Upper lobe of right lung (tissue), 1 donor: Measurements from ENCODE around the gene C19orf67. TPM values are rescaled to one million over a fixed set of nuclear protein-coding genes. Genes with fewer than 3 reads are reported as not detected.

ENCODE experiments used
- ATAC-seq: fragments of 200-7000 bp; cut with Tn5 transposase; one replicate; pipeline ENCODE4 v1.9.1; 2020; ENCODE audit warnings: mild to moderate bottlenecking, moderate library complexity
- DNase-seq: peaks from one replicate; pipeline ENCODE4 v3.0.0-alpha.2; 2020
- H3K27ac ChIP-seq: fragments of 200-600 bp; one replicate; pipeline ENCODE4 v1.8.0; 2022
- H3K27me3 ChIP-seq: fragments of 200-600 bp; one replicate; pipeline ENCODE4 v1.8.0; 2022; ENCODE audit warnings: mild to moderate bottlenecking
- H3K36me3 ChIP-seq: fragments of 200-600 bp; one replicate; pipeline ENCODE4 v1.8.0; 2022
- H3K4me1 ChIP-seq: fragments of 200-600 bp; one replicate; pipeline ENCODE4 v1.8.0; 2022
- H3K4me3 ChIP-seq: fragments of 200-600 bp; one replicate; pipeline ENCODE4 v1.8.0; 2022; ENCODE audit warnings: mild to moderate bottlenecking
- H3K9me3 ChIP-seq: fragments of 200-600 bp; one replicate; pipeline ENCODE4 v1.8.0; 2022
- intact Hi-C: fragments of 100-400 bp; cut with DNase I; formaldehyde crosslinking; loops from one replicate; pipeline ENCODE4 v1.11.0; 2022
- total RNA-seq: library from RNA; stranded (reverse); fragmentation: NEBNext Ultra II Directional; extraction: Animal tissue kit (Norgen Biotek cat#: 25700); gene quantifications from one replicate; pipeline ENCODE4 v1.2.1, GENCODE V29; 2021
- TF ChIP-seq, protein P1 (sequence below): fragments of 200-600 bp; IDR thresholded peaks from one replicate; pipeline ENCODE4 v1.8.0; 2022; ENCODE audit warnings: antibody characterized with exemption
- donor health status: DM: no; HTN: yes; CAD: no; lungs with severe emphysema.

C19orf67 gene
- total RNA-seq, 1 donor from 2014 or later = not detected

DNA sequence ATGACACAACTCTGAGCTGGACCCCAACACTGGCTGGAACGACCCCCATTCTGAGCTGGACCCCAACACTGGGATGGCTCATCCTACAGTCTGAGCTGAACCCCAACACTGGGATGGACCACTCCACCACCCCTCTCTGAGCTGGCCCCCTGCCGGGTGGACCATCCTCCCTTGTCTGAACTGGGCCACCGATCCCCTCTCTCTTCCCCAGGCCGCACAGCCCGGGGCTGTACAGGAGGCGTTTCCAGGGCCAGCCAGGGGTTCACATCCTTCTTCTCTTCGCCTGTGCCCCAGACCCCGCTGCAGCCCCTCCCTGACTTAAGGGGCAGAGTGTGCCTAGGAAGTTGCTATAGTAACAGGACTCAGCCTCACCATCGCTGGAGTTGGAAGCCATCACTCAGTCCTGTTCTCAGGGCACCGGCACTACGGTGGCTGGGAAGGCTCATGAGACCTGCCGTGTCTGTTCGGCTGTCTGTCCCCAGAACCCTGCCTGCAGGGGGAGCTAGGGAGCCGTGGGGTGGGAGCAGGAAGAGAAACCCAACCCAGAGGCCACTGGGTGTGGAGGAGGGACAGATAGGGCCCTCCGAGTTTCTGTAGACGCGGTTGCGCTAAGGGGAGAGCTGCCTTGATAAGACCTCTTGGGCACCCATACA lies 28.3 kb upstream of the C19orf67 start:
- Histone ChIP-seq H3K36me3 (no peaks in the 10 kb centered on the region), H3K4me1 (peaks cover 44% of the 10 kb centered on the region), H3K27me3 (no peaks in the 10 kb centered on the region), H3K27ac (peak overlapping the region; percentile 80), H3K4me3 (no peak overlapping the region), H3K9me3 (no peaks in the 10 kb centered on the region)
- TF ChIP-seq, protein P1, sequence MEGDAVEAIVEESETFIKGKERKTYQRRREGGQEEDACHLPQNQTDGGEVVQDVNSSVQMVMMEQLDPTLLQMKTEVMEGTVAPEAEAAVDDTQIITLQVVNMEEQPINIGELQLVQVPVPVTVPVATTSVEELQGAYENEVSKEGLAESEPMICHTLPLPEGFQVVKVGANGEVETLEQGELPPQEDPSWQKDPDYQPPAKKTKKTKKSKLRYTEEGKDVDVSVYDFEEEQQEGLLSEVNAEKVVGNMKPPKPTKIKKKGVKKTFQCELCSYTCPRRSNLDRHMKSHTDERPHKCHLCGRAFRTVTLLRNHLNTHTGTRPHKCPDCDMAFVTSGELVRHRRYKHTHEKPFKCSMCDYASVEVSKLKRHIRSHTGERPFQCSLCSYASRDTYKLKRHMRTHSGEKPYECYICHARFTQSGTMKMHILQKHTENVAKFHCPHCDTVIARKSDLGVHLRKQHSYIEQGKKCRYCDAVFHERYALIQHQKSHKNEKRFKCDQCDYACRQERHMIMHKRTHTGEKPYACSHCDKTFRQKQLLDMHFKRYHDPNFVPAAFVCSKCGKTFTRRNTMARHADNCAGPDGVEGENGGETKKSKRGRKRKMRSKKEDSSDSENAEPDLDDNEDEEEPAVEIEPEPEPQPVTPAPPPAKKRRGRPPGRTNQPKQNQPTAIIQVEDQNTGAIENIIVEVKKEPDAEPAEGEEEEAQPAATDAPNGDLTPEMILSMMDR = peak; percentile 29
- intact Hi-C loops = no loop called here
- DNase-seq (peak; percentile 76), ATAC-seq (no peak)

DNA sequence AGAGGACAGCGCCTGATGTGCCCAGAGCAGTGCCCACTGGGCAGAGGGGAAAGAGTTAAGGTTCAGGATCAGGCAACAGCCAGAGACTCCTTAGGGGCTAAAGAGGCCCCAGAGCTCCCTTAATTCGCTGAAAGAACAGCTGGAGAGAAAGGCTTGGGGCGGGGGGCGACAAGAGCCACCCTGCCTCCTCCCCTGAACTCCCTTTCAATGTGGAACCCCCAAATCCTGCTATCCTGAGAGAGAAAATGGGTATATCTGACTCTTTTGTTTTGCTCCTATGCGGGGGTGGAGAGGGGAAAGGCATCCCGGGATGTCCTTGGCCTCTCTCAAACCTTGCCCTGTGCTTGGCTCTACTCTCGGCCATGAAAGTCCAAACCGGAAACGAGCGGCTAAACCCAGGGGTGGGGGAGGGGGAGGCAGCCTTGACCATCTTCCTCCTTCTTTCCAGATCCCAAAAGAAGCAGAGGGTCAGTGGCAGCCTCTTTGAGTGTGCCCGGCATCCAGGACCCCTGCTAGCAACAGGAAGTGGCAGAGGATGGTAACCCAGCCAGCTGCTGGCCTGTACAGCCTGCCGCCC lies 27.3 kb upstream of the C19orf67 start:
- intact Hi-C loops = no loop called here
- Histone ChIP-seq H3K9me3 (no peaks in the 10 kb centered on the region), H3K27me3 (no peaks in the 10 kb centered on the region), H3K4me3 (peak overlapping the region; percentile 21), H3K36me3 (no peaks in the 10 kb centered on the region), H3K27ac (peak overlapping the region; percentile 80), H3K4me1 (peaks cover 41% of the 10 kb centered on the region)
- ATAC-seq (no peak), DNase-seq (no peak)
- TF ChIP-seq, protein P1 = no peak

DNA sequence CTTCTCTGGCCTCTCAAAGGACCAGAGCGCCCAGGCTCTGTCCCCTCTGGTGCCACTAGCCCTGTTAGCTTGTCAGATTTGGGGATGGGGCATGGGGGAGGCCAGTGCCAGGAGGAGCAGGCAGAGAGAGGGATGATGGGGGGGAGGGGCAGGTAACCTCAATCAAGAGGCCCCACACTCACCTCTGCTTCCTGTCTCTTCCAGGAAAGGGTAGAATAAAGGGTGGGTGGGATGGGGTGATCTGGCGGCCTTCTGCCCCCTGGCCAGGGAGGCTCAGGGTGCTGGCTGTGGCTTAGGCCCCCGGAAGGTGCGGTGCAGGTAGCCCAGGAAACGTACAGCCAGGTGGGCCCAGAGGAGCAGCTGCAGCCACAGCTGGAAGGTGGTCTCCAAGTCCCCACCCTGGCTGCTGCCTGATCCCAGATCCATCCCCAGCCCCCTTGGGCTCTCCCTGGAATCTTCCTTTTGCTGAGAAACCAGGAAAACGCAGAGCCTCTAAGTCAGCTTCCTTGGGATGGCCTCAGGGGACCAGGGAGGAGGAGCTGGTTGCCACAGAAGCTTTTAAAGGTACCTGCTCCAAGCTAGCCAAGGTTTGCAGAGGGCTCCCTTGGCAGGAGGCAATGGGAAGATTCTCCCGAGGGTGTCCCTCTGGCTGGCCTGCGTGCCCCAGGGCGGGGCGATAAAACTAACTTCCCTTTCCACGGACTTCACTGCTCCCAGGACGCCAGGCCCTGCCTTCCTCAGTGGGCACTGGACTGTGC lies 26.6 kb upstream of the C19orf67 start:
- DNase-seq (no peak), ATAC-seq (peak; percentile 33)
- no peaks in the 10 kb centered on the region for H3K27me3 ChIP-seq
- intact Hi-C loops = no loop called here
- H3K4me1 ChIP-seq = peaks cover 41% of the 10 kb centered on the region
- no peaks in the 10 kb centered on the region for H3K36me3 ChIP-seq
- H3K27ac ChIP-seq = peak overlapping the region; percentile 80
- H3K9me3 ChIP-seq = no peaks in the 10 kb centered on the region
- TF ChIP-seq, protein P1 = no peak
- peak overlapping the region; percentile 21 for H3K4me3 ChIP-seq

DNA sequence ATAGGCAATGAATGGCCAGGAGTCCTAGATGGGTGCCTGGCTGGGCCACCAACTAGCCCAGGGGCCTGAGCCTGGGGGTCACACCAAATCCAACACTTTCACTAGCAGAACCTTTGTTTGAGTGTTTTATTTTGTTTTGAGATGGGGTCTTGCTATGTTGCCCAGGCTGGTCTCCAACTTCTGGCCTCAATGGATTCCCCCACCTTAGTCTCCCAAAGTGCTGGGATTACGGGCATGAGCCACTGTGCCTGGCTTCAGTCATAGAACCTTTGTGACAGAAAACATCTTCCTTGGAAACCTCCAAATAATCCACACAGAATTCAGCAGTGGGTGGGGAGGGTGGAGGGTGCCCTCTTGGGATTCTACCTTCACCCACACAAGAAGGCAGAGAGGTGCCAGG lies 25.9 kb upstream of the C19orf67 start:
- no peak for ATAC-seq
- TF ChIP-seq, protein P1 = no peak
- DNase-seq = no peak
- no peaks in the 10 kb centered on the region for H3K27me3 ChIP-seq
- peaks cover 38% of the 10 kb centered on the region for H3K4me1 ChIP-seq
- no peak overlapping the region for H3K27ac ChIP-seq
- H3K9me3 ChIP-seq = no peaks in the 10 kb centered on the region
- peaks cover 3% of the 10 kb centered on the region for H3K36me3 ChIP-seq
- intact Hi-C loops = no loop called here
- no peak overlapping the region for H3K4me3 ChIP-seq

DNA sequence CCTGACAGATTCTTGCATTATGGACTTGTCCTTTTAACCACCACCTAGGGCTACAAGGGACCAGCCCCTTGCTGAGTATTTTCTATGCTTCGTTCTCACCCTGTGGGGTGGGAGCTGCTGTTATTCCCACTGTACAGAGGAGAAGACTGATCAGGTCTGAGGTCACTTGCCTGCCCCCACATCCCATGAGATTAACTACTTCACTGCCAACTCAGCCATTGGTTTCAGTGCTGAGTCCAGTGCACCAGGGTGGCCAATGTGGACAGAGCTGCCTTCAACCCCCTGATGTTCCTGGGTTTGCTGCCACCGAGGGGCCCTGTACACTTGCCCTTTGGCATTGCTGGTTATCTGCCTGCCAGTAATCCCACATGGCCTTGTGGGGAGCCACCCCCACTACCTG lies 25.1 kb upstream of the C19orf67 start:
- H3K27ac ChIP-seq = no peak overlapping the region
- intact Hi-C loops = no loop called here

More for the DNA sequence above, 25.1 kb upstream of the C19orf67 start:
- TF ChIP-seq, protein P1 = no peak
- DNase-seq (no peak), ATAC-seq (no peak)
- Histone ChIP-seq H3K9me3 (no peaks in the 10 kb centered on the region), H3K27me3 (no peaks in the 10 kb centered on the region), H3K4me1 (peaks cover 29% of the 10 kb centered on the region), H3K36me3 (peaks cover 11% of the 10 kb centered on the region), H3K4me3 (no peak overlapping the region)
